DMS79 (cell line): Measurements from ENCODE around the gene LRP1B.
"Not testable (repeated sequence)": the region's sequence is repeated elsewhere in the genome, so short reads cannot be mapped to it uniquely, and the experiment has no call there.

Experiments used
- DNase-seq: peaks from one replicate; lab custom pipeline; 2025; lab: John Stamatoyannopoulos, UW

The LRP1B gene

DNA sequence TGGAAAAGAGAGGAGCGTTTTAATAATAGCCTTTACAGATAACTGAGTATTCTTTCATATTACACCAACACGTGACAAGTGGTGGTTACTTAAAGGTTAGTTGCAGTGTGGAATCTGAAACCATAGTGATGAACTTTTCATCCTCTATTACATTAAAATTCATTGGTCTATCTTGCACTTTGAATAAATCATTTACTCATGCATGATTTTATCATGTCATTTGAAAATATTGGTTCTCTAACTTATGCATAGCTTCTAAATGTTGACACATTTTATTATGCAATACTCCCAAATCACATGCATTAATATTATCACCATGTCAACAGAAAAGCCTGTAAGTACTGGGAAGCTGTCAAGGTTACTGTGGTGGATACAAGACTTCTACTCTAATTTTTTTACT is 1432.2 kb downstream of the LRP1B start:
- DNase-seq: no peak

DNA sequence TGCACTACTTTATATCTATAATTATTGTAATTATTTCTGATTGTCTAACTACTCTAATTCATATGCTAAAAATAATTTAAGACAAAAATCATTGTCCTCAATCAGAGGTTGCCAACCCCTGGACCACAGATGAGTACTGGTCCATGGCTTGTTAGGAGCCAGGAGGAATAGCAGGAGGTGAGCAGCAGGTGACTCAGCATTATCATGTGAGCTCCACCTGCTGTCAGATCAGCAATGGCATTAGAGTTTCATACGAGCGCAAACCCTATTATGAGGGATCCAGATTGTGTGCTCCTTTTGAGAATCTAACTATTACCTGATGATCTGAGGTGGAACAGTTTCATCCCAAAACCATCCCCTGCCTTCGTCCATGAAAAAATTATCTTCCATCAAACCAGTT is 1434.4 kb downstream of the LRP1B start:
- no peak for DNase-seq

DNA sequence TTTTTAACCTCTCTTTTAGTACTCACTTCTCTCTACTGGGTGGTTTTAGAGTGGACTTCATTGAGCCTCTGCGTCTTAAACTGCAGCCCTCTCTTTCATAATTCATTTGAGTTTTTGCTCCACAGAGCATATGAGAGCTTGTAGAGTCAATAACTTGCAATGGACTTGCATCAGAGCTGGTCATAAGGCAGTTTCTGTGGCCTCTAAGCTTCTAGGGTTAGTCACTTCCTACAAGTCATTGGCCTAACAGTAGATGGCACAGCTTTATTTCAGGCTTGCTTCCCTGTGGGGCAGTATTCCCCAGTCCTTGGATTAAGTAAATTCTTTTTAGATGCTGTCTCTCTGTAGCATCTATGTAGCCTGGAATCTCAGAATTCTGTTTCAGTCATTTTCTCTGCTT is 1435.7 kb downstream of the LRP1B start:
- no peak for DNase-seq

DNA sequence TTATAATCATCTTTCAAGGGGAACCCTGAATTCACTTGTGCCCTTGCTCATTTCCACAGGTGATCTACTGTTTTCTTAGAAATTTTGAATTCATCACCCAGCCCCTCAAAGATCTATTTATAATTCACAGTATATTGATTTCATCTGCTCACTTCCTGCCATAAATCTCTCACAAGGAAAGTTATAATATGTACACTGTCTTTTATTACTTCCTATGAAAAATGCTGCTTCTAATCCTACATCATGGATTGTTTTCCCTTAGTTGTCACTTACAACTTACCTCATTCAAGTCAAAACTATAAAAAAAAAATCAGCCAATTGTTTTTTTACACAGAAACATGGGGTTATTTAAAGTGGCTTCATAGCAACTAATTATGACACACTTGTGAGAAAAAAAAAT is 1443.0 kb downstream of the LRP1B start:
- DNase-seq: no peak

DNA sequence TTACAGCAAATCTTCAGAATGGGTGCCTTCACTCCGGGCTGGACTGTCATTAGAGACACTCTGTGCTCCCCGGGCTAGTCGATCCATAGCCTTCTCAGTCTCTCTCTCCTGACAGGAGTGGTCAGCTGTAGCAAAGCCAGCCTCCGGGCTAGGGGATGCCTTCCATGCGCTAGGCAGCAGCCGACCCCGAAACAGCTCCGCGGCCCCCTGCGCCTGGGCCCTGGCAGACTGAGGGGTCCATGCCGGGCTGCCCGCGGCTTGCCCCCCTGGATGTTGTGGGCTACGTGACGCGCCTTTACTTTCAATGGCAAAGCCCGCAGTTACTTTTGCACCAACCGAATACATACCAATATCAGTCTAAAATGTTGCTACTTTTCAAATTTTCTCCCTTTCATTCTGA is 1447.2 kb downstream of the LRP1B start:
- DNase-seq: no peak

DNA sequence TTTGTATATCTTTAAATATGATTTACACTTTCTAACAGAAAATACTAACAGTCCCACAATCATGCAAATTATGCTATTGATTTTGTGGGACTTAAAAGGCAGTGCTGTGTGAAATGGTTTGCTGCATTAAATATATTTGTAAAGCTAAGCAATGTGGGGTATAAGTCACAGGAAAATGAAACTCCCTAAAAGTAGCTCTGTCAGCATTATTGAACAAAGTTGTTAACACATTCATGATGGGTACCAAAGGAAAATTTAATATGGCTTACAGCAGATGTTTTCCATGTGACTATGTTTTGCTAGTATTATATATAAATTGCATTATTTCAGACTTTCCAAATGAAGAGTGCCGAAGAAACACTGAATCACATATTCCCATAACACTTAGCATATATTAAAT is 1450.0 kb downstream of the LRP1B start:
- DNase-seq: no peak

DNA sequence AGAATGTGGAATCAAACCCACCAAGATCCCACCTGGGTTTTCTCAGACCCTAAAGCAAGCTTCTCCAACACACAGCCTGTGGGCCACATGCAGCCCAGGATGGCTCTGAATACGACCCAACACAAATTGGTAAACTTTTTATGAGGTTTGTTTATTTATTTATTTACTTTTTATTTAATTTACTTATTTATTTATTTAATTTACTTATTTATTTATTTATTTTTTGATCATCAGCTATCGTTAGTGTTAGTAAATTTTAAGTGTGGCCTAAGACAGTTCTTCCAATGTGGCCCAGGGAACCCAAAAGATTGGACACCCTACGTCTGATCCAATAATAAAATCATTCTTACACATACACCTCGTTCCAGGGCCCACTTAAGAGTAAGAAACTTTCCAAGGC is 1451.1 kb downstream of the LRP1B start:
- no peak for DNase-seq

DNA sequence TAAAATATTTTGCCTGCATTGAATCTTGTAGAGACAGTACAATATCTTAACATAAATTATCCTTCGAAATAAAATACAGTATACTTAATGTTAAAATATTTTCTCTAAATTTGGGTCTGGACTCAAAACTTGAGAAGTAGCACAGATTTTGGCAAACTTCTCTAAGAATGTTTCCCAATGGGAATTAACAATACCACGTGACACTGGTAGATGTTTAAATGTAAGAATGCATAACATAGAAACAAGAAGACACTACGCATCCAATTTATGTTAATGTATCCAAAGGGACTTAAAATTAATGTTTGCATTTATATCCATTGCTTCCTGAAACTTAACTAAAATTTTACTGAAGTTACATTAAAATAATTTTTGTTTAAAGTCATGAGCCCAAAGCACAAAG is 1460.9 kb downstream of the LRP1B start:
- DNase-seq: no peak

DNA sequence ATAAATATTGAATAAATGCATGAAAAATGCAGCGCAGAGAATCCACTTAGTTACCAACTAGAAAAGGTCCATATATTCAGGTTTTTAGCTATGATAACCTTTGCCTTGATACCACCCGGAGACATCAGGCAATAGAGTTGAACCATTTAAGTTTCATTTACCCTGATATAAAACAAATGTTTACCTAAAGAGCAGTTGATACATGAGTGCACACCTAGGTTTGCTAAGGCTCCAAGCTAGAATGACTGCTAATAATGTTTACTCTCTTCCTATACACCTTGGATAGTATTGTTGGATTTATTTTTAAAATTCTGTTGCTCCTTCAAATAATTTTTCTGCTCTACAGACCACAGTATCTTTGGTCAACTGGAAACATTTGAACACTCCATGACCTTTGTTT is 1463.6 kb downstream of the LRP1B start:
- no peak for DNase-seq

DNA sequence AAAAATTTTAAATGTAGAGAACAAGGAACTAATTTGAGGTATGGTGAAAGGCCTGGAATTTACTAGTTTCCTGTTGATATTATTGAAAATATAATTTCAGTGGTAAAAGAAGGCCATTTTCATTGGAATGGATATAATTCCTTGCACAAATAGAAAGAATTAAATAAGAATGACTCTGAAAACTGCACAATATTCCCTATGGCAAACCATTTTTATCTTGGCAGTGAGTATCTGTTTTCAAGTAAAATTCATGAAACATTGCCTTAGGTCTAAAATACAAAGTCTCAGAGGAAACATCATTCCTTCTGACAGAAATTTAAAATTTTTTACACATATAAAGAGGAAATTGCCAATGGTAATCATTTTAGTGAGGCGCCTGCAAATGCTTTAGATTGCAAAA is 1468.3 kb downstream of the LRP1B start:
- no peak for DNase-seq

DNA sequence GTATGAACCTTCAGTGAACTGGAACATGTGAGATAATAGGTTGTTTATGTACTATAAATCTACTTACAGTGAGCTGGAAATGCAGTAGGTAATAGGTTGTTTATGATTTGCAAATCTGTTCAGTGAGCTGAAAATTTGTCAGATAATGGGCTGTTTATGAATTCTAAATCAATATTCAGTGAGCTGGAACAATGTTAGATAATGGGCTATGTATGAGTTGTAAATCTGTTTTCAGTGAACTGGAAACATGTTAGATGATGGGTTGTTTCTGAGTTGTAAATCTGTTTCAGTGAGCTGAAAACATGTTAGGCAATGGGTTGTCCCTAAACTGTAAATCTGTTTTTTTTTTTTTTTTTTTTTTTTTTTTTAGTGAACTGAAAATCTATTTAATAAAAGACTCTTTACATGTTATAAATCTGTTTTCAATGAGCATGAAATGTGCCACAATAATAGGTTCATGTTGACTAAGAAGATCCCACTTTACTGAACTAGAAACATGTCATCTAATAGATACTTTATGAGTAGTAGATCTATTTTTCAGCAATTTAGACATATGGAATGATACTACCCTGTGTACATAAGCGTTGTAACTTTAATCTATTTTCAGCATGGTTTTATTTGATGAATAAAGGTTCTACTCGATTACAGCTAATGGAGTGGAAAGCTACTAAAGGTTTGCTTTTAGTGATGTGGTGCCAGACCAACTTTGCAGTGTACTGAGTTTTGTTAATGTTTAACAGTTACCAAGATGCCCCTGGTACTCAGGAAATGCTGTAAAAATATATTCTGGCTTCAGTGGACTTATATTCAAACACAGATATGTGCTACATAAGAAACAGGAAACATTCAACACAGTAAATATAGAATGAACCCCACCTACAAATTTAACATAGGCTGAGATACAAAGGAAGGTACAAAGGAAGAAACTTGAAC is 1471.8 kb downstream of the LRP1B start:
- DNase-seq: no peak

DNA sequence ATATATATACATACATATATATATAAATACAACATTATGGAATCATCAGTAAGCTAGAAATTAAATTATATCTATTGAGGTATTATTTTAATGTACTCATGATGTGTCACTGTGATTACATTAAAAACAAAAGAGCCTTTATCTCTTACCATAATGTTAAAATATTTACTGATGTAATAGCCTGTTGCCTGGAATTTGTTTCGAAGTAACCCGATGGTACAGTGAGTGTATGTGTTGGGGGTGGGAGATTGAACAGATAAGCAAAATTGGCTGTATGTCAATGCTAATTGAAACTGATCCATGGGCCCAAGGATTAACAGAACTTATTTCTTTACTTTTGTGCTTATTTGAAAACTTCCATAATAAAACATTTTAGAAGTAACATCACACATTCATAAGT is 1473.2 kb downstream of the LRP1B start:
- DNase-seq: no peak

DNA sequence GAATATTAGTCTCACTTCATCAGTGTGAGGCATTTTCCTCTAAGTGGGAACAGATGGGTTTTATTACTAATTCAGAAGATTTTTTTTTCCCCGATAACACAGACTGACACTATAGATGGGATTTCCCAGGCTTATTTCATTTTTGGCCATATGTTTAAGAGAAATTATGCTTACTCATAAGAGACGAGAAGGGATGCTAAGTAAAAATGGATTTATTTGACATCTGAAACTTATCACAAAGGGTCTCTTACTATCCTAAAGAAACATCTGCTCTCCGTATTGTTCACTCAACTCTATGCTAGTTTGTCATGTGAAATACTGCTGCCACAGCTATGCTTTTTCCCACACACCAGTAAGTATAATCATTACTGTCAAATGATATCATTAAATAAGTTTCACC is 1476.3 kb downstream of the LRP1B start:
- DNase-seq: no peak

DNA sequence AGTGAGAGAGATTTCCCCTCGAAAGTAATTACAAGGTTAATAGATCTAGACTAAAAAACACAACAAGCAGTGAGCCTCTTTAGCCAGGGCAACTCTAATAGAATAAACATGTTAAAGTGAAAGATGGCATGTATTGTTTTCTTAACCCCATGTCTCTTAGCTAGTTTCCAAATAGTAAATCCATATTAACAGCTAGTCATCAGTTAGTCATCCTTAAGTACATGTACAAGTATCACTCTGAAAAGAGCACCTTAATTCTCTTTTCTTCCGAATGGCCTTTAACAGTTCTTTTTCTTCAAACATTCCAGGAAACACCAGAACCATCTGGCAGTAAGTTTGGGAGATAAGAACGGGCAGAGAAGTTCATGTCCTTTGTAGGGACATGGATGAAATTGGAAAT is 1480.0 kb downstream of the LRP1B start:
- DNase-seq: no peak

DNA sequence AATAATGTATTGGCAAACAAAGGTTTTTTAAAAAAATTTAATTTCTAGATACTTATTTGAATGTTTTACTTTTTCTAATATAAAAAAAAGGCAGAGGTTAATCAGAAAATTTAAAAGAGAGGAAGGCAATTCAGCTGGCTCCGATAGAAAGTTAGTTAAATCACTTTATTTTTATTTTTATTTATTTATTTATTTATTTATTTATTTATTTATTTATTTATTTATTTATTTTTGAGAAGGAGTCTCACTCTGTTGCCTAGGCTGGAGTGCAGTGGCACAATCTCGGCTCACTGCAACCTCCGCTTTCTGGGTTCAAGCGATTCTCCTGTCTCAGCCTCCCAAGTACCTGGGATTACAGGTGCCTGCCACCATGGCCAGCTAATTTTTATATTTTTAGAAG is 1480.7 kb downstream of the LRP1B start:
- not testable (repeated sequence) for DNase-seq

DNA sequence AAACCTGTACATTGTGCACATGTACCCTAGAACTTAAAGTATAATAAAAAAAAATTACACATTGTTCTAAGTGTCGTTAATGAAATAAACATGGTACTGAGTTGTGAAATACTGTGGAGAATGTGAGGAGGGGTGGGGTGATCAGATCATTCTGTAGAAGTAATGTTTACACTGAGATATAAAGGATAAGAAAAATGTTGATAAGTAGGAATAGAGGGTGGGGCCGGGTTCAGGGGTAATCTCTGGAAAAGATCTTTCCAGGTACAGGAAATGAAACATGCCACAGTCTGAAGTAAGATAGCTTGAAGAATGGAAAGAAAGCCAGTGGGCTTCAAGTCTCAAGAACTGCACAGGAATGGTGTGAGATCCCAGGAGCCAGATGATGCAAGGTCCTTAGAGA is 1482.4 kb downstream of the LRP1B start:
- DNase-seq: no peak

DNA sequence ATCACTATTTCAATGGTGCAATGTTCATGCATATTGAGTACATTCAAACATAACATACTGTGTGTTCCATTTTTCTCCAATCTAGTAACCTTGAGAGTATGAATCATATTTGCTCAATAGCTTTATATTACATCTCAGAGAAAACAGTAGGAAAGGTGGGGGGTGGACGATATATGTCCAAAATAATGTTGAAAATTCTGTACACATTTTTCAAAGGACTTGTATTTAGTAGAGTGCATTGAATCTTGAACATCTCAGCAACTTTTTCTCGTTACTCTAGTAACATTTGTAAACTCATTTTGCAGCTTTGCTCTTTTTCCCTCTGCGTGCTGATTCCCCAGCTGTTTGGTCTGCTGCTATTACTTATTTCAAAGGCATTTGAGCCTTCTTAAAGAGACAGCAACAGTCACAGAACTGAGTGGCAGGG is 1487.0 kb downstream of the LRP1B start:
- DNase-seq: no peak

DNA sequence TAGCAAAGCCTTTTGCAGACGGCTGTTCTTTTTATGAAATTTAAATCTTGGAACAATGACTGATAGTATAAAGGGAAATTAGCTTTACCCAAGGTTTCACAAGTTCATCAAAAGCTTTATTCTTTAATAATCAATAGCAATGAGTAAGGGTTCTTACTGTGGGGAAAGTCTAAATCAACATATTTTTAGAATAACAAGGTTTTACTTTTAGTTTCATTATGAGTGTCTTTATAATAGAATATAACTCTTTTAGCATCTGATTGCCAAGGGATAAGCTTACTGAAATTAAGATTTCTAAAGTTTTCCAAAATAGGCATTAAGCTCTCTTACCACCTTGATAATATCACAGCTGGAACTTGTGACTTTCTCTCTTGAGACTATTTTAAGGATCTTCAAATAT is 1489.7 kb downstream of the LRP1B start:
- DNase-seq: no peak

DNA sequence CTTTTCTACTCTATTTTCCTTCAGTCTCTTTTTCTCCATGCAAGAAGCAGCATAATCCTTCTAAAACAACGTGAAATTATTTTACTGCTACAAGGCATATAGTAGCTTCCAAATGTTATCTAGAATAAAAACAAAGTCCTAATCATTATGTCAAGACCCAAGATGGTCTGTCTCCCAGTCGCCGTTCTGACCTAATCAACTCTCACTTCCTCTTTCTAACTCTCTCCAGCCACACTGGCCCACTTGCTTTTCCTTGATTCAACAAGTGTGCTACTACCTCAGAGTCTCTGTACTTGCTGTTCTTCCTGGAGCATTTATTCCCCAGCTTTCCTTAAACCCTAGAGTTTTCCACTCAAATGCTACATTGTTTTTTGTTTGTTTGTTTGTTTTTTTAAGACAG is 1491.2 kb downstream of the LRP1B start:
- DNase-seq: no peak

DNA sequence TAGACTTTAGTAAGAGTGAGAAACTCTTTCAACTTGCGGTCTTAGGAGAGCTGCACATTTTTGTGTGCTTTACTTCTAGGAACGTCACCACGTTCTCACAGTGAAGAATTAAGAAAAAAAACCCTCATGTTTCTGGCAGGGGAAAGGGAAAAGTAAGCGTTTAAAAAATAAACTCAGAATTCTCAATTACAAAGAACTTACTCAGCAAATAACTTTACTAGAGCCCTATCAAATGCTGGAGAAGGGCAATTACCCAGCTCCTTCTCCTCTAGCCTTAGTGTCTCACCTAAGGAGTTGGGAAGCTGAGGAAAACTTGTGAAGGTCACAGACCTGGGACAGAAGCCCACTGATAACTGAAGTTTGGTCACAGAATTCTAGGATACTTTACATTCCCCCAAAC is 1500.3 kb downstream of the LRP1B start:
- no peak for DNase-seq

DNA sequence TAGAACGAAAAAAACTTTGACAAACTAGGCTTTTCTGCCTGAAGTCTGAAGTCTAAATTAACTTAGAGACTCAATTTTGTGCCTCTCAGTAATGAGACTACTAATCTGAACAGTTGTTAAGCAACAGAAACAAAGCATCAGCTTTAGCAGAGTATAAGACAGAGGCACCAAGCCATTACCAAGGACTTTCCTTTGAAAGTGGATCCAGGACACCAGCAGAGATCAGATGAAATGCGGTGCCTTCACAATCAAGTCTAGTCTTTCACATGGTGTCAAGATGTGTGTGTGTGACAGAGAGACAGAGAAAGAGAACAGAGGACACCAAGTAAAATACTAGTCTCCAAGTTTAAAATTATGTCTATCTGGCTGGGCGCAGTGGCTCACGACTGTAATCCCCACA is 1502.9 kb downstream of the LRP1B start:
- no peak for DNase-seq

DNA sequence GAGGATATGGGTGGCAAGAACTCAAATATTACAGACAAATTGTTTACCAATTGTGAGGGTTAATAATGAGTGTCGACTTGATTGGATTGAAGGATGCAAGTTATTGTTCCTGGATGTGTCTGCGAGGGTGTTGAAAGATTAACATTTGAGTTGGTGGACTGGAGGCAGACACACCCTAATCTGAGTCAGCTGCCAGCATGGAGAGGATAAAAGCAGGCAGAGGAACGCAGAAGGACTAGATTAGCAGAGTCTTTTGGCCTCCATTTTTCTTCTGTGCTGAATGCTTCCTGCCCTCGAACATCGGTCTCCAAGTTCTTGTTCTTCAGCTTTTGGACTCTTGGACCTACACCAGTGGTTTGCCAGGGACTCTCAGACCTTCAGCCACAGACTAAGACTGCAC is 1503.7 kb downstream of the LRP1B start:
- DNase-seq: no peak

DNA sequence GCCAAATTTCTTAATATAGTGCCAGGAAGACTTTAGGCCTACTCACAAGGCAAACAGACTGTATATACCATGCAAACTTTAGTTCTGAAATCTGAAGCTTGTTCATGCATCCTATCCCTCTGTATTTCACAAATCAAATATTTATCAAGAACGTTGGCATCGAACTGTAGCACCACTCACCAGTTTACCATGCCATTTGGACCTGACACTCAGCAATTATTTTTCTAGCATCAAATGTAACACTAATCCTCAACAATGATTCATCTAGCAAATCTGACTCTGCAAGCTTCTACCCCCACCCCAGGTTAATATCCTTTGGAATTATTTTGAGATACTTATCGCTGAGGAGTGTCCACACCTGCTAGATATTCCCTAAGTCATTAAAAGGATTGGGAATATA is 1506.6 kb downstream of the LRP1B start:
- no peak for DNase-seq
